SW 1271 (cell line): ENCODE data around the gene LMO3.

Experiments
- DNase-seq, 2 experiments: peaks; one replicate each; lab custom pipeline; 2025; lab: John Stamatoyannopoulos, UW

LMO3 gene

DNA sequence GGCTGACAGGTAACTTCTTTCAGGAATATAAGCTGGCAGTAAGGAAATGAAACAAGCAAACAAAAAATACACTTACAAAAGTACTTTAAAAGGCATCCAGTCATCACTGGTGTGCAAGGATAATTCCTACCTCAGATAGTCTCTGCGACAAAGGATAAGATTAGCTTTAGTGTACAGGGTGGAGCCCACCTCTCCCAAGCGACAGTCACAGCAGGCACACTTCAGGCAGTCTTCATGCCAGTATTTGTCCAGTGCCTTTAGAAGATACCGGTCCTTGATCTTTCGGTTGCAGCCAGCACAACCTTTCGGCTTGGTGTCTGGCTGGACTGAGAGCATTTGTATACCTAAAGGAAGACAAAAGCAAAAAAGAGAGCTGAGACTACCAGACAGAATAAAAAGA, 5.4 kb downstream of the LMO3 start:
- no peak for DNase-seq

DNA sequence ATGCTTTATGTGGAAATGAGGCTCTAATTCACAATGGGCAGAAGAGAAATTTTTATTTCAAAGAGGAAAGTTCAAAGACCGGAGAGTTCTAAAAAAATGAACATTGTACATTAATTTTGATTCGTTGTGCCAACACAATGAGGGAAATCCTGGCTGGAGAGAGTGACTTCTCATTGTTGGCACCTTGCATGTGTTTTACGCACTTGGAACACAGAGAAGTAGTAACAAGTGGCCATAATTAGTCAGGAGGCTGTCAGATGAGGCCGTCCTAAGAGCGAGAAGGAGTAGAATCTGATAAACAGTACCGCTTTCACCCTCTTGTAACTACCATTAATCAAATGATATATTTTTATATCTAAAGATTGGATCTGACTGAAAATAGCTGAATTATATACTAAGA, 6.9 kb downstream of the LMO3 start:
- no peak for DNase-seq

DNA sequence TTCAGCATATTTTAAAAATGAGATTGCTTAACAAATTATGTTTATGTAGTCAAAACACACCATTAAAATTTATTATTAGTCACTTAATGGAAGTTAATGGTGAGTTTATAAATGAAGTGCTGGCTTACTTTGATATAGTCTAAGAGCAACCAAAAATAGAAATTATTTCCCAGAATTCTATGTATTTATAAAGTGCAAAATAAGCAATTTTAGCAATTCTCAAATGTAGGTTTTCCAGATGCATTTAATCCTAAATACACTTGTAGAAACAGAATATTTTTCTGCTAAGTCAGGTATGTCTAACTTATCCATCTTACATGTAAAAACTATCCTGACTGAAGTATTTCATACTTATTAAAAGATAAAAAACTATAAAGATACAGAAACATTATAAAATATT, 11.2 kb downstream of the LMO3 start:
- no peak for DNase-seq

DNA sequence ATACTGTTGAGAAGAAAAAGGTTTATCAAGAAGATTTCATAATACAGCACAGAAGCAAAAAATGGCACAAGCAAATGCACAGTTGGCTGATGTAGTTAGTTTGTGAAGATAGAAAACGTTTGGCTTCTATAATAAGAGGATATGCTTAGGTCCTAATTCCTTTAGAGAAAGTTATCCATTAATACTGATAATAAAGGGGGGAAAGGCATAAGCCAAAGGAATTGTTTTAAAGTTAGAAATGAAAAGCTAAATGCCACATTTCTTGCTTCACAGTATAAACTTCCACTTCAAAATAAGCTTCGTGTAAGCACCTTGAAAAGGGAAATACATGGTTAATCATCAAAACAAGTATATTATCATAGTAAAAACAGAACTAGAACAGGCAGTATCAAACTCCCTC, 12.4 kb downstream of the LMO3 start:
- no peak for DNase-seq

DNA sequence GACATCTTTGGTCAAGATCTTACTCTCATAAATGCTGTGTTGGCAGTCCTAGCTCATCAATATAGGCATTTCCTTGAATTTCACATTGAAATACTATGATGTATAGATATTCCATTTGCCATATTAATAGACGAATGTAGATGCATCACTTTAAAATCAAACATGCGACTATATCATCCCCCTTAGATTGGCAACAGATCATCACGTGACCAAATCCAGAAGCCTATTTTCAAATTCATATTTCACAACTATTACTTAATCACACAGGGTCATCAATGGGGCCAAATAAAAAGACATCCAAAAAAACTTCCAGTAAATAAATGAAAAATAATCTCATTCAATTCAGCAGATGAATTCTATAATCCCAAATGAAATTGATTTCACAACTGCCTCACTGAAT, 15.3 kb downstream of the LMO3 start:
- DNase-seq = no peak

DNA sequence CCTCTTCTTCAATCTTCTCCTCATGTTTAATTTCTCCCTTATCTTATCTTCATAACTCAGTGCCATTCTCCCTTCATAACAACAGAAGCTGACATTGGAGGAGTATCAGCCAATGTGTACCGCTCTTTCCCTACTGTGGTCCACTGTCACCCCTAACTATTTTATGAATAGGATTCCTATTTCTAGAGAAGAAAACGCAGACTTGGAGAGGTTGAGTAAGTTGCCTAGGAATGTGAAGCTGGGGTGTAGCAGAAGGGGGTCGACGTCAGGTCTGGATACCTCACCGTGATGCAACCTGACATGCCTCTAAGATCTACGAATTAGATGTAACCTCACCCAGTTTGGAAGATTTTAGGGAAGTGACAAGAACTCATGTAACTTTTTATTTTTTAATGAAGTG, 17.1 kb downstream of the LMO3 start:
- DNase-seq = no peak

DNA sequence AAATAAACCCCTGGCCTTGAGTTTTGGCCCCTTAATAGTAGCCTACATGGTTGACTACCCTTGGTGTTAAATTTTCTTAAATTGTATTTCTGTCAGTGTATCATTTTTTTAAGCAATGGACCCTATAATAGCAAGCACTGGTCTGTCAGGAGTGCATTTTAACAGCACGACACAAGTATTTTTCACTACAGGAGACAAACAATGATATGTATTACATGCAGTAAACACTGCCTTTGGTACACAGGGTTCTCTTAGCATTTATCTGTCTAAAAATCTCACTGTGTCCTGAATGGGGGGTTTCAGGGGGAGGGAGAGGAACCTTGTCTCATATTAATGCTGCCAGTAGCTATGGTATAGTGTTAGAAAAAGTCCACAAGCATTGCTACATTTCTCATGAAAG, 18.4 kb downstream of the LMO3 start:
- no peak for DNase-seq

DNA sequence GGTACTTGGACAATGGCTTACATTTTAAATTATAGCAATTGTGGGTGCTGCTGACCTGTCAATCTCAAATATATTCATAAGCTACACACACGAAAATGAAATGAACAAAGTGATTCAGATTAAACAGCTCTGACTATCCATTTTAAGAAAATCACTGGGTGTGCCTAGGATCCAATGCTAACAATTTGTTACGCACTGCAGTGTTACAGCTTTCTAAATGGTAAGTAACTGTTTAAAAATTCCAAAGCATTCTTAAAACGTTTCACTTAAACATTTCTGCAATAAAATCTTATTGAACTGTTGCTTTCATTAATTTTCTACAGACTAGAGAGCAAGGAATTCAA, 18.9 kb downstream of the LMO3 start:
- no peak for DNase-seq

DNA sequence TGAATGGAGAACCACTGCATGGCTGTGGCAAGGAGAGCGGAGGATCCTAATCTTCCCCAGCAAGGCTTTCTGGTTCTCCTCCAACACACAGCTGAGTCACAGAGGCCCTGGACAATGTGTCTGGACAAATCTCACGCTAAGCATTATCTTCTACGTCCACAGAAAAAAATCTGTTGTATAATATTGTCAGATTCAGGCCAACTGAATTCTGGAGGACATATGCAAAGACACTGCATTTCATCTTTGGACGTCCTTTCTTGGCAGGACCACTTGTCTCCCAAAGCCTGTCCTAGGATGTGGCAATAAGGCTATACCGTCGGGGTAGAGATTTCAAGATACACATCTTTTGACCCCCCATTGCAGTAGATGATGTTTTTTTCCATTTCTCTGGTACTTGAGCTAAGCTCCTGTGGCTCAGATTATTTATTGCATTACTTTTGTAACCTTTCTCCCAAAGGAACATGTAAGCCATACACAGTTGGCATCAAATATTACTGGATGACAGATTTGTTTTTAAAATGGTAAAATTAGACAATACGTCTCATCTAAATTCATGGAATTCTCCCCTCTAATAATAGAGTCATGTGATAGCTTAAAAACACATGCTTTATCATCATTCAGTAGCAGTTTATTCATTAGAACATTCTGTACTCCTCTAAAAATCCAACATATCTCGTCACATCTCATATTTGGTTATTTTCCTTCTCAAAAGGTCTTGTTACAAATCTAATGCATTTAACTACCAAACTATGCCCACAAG, 19.4 kb downstream of the LMO3 start:
- DNase-seq = no peak

DNA sequence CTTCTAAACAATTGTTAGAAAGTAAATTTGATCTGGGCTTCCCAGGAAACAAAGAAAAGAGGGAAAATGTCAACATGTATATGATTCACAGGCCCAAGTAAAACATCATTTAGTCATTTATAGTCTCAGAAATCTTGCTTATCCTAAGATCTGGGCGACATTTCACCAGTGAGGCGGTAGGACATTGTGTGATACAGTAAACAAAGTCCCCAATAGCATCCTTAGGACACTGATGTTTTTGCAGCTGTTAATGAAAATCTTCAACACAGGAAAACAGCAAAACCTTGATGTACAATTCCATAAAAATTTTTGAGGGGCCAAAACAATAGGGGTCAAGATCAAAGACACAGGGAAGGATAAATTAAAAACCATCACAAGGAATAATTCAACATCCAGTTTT, 20.2 kb downstream of the LMO3 start:
- no peak for DNase-seq

DNA sequence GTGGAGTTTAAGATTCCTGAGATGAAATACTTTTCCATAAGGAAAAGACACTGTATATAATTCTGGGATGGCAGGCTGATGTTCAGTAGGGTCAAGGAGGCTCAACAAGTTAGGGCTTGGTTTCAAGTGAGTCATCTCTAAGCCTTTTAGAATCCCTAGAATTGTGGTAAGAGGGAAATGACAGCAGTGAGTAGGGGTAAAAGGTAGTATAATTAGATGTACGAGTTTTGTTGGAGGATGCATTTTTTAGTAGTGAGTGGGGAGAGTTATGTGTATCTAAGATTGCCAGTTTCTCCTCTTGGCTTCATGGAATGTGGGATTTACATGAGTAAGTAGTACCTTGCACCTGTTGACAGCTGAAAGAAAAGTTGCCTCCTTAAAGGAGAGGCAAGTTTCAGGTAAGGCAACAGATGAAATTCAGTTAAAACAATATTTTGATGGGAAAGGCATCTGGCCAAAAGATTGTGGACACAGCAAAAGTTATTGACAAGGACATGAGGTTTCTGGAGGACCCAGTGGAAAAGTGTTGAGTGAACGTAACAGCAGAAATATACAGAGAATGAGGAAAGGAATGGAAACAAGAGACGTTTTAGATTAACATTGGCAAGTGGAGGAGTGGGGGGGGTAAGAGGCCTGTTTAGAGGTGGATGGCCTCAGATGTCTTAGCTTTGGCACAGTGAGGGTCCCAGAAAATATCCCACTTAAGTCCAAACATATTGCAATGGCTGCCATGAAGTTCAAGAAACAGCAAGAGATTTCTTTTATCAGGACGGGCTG, 21.8 kb downstream of the LMO3 start:
- no peak for DNase-seq

DNA sequence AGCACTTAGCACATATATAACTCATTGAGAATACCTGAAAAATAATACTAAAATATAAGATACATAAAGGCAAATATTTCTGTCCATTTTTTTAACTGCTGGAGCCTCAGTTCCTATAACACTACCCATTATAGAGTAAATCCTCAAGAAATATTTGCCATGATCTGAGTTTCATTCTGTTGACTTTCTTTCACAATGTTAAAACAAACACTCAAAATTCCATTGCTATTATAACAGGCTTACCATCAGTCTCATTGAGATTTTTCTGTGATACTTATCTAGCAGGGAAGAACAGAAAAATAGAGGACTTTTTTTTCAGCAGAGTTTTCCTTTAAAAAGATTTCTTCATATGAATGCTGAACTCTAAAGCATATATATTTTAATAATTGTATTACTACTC, 24.5 kb downstream of the LMO3 start:
- no peak for DNase-seq

DNA sequence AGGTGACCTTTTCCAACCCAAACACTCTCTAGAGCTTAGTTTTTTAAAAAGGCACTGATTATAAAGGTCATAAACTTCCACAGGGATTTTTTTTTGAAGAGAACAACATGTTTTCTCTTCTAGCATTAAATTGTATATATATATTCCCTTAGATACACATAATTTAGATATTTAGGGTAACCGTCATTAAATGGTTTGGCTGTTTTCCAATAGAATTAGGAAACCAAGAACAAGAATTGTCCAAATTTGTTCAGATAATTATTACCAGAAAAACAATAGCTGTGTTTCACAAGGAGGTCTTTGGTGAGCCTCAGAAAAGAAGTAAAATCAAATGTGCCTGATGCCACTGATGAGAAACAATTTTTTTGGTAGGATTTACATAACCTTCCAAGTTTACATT, 26.9 kb downstream of the LMO3 start:
- DNase-seq = no peak

DNA sequence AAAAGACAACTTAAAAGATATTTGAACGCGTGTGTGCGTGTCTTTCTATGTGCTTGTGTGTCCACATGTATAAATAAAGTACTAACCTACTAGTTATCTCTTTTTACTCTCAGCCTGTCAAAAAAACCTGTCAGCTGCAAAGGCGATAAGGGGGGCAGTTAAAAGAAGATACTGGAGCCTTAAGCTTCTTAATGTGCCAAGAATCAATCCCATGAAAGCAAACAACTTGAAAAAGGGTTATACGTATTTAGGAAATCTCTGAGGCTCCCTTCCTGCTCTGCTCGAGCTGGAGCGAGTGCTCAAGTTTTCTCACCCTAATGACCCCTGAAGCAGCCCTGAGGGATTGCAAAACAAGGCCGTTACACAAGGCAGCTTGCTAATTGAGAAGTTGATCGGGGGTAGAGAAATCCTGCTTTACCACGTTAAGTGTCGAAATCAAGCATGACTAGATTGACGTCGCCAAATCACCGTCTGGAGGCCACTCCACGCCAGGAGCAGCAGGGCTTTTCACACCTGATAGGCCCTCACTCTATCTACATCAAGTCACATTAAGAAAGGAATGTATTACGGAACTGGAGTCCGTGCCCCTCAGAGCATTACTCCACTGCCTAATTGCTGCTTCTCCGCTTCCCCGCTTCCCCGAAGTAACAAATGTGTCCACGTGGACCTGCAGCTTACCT, 32.4 kb downstream of the LMO3 start:
- no peak for DNase-seq

DNA sequence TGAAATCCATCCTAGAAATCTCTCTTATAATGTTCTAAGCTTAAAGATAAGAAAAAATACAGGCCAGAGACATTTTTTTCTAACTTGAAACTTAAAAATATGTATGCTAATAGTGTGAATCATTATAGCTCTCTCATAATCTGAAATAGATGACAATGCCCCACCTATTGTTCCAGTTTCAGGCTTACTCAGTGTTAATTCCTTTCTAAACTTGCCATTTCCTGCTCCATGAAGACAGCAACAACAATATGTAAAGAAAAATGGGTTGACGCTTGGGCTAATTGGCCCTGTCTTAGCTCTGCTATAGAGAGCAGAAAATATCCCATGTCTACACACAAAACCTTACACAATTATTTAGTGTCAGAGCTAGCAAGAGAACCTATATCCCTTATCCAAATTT, 37.1 kb downstream of the LMO3 start:
- no peak for DNase-seq

DNA sequence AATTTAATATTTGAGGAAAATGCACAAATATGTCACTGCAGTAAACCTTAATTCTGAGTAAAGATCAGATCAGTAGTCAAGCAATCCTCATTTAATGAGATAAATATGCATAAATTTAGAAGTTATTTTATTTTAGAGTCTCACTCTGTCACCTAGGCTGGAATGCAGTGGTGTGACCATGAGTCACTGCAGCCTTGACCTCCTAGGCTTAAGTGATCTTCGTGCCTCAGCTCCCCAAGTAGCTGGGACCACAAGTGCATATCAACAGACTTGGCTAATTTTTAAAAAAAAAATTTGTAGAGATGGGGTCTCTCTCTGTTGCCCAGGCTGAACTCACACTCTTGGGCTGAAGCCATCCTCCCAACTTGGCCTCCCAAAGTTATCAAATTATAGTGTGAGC, 41.3 kb downstream of the LMO3 start:
- no peak for DNase-seq

DNA sequence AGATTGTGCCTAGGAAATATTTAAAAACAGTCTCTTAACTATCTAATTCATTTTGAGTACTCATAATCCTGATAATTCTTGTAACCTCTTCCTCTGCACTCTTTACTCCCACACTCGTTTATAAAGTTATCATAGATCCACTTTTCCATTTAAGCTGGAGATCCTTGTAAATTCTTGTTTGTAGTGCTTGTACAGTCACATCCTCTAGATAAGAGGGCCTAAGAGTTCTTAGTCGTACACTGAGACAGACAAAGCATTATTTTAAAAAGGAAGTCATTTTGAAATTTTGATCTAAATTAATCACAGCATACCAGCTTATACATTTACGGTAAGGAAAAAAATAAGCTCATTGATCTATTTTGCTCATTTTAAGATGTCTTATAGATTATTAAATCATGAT, 42.5 kb downstream of the LMO3 start:
- no peak for DNase-seq

DNA sequence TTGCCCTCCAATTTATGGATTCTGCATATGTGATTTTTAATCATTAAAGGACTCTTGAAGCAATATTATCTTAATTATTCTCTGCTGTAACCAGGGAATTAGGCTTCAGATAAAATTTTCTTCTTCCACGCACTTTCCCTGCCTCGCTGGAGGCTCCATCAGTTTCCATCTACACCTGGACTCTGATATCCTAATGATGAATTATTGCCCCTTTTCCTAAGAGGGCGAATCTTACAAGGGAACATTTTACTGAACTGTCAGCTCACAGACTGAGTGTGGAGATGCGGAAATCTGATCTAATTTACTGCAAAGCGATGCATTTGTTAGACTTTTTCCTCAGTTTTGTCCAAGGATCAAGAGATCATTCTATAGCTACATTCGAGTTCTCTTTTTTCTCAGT, 43.0 kb downstream of the LMO3 start:
- DNase-seq = no peak

DNA sequence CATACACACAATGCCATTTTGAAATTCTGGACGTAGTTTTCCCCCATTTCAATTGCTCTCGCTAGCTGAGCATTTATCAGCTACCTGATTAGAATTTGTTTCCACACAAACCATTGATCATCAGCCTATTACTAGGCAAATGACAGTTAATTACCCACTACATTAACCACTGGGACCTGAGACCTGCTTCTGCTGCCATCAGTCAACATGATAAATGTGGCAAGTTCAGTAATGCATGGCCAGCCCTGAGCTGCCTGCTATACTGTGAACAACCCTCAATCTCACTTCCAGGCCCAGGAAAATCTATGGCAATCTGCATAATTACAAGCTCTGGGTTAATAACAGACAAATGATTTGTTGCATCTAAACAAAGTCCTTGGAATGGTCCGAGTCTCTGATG, 43.5 kb downstream of the LMO3 start:
- DNase-seq = no peak

DNA sequence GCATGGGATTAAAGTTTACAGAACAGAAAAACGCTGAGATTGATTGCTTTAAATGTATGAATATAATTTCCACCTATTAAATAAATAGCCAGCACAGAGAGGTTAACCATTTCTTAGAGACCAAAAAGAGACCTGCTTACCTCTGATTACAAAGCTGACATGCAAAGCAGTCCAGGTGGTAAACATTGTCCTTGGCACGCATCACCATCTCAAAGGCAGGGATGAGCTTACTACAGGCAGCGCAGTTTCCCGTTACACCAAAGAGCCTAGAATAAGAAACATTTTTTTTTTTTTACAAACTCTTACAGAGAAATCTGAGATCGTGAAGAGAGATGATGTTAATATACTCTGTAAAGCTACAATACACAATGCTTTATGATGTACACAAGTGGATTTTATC, 45.7 kb downstream of the LMO3 start:
- DNase-seq = no peak

DNA sequence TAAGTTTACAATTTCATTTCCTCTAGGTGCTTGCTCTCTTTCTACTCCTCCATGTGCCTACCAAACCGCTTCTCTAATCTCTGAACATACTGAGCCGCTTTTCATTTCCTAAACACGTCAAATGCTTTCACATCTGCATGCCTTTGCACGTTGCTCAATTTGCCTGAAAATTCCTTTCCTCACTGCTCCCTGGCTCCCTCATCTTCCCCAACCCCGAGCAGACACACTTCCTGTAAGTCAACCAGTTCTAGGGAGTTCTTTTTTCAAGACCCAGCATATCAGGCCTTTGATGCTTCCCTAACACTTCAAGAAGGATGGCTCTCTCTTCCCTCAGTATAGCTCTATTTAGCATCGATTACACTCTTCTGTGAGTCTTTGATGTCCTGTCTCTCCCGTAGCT, 50.3 kb downstream of the LMO3 start:
- DNase-seq = no peak

DNA sequence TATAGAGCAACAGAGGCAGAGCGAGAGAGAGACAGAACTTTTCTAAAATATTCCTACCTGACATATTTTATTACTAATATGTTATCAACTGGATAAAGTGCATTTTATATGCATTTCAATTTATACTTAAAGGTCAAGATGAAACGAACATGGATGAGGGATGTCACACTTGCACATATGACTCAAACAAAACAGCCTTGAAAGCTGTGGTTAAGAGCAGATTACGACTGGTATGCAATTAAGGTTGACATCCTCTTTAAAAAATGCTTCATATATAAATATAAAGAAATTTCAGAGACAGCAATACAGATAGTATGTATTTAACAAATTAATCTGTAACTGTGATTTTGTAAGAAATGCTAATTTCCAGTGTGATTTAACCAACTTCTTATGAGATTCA, 52.5 kb downstream of the LMO3 start:
- no peak for DNase-seq

DNA sequence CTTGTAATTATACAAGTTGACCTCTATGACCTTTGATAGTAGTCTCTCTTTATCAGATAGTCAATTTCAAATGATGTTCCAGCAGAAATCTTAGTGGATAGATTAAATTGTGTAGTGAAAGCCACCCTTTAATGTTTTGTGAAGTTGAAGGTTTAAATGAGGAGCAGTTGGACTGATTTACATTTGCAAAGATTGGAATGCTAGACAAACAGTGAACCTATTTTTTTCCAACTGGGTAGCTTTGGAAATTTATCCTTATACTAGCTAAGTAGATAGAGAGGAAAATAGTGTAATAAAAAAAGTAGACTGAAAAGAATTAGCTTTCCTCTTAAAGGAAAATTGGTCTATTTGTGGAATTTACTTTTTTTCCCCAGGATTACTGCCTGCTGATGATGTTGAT, 53.7 kb downstream of the LMO3 start:
- no peak for DNase-seq
